Esophagus squamous epithelium (tissue), 5 donors: ENCODE measurements around the gene CD300LG. TPM values are rescaled to one million over a fixed set of nuclear protein-coding genes. Genes with fewer than 3 reads are reported as not detected.

Experiments used
- DNase-seq: peaks from one replicate; lab custom pipeline; 2025; lab: John Stamatoyannopoulos, UW
- H3K27ac ChIP-seq, 4 donors: fragments of 200-600 bp; sonication (generic); one replicate each; pipeline ENCODE4 v1.5.1; 2016 to 2019; ENCODE audit warnings: mild to moderate bottlenecking in 1 of 4
- H3K27me3 ChIP-seq, 4 donors: fragments of 200-600 bp; sonication (generic); 1 replicate in 3 of 4; 2 replicates in 1 of 4; pipeline versions ENCODE4 v1.5.1 to v1.6.0; 2017 to 2021; ENCODE audit warnings: antibody characterized with exemption in 1 of 4
- H3K36me3 ChIP-seq, 3 donors: fragments of 200-600 bp; sonication (generic); one replicate each; pipeline ENCODE4 v1.5.1; 2016 to 2019
- H3K4me1 ChIP-seq, 3 donors: fragments of 200-600 bp; sonication (generic); one replicate each; pipeline ENCODE4 v1.5.1; 2017 to 2019
- H3K4me3 ChIP-seq, 4 donors: fragments of 200-600 bp; sonication (generic); 1 replicate in 3 of 4; 2 replicates in 1 of 4; pipeline ENCODE4 v1.5.1; 2016 to 2019; ENCODE audit warnings: mild to moderate bottlenecking in 2 of 4, moderate library complexity in 1 of 4
- H3K9me3 ChIP-seq, 3 donors: fragments of 200-600 bp; sonication (generic); one replicate each; pipeline ENCODE4 v1.5.1; 2016 to 2019
- POLR2A ChIP-seq, 4 donors: fragments of 450-650 bp; IDR thresholded peaks; one replicate each; pipeline ENCODE4 v1.6.1; 2017; ENCODE audit warnings: antibody characterized with exemption in 4 of 4, mild to moderate bottlenecking in 4 of 4, moderate library complexity in 3 of 4
- WGBS, 2 donors: methylation state at CpG; one replicate each; pipeline ENCODE4 v1.1.5; 2018; 5-methylcytosine and 5-hydroxymethylcytosine counted together
- intact Hi-C: fragments of 100-400 bp; cut with DNase I; formaldehyde crosslinking; loops from one replicate; pipeline ENCODE4 v1.15.0; 2022
- total RNA-seq, 4 donors: library from RNA; depleted of rRNA; stranded (reverse); fragments of >200 nt; gene quantifications; one replicate each; pipeline ENCODE4 v1.1.0, GENCODE V29; 2016
- TF ChIP-seq, protein P1 (sequence below), 6 experiments: fragments of 450-650 bp in 4 of 6; fragments of 200-600 bp in 2 of 6; sonication (generic) in 2 of 6; IDR thresholded peaks; one replicate each; pipeline ENCODE4 v1.5.1; 2016 to 2019; ENCODE audit warnings: antibody characterized with exemption in 6 of 6, mild to moderate bottlenecking in 4 of 6, moderate library complexity in 4 of 6
- donor health status: DM: yes; HTN: yes; CAD: no.

The CD300LG gene
- total RNA-seq, 4 donors from 2014 or later = 0.30 to 2.3 (median 0.94) TPM

DNA sequence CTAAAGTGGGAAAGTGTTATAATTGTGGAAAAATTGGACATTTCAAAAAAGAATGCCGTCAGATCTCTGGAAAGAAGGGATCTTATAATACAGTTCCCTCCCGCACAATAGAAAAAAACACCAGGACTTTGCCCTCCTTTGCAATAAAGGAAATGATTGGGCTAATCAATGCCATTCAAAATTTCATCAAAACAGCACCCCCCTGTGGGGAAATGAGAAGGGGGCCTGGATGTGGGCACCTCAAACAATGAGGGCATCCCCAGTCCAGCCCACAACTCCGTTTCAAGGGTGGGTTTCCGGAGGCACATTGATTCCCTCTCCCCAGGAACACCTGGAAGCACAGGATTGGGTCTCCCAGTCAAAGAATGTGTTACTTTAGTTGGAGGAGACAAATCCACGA lies 26.1 kb downstream of the CD300LG start:
- Histone ChIP-seq H3K9me3 (no peaks in the 10 kb centered on the region), H3K27me3 (peaks cover 0 to 17% (median 0%) of the 10 kb centered on the region in 4 donors), H3K4me3 (no peak overlapping the region), H3K27ac (no peak overlapping the region), H3K4me1 (peaks cover 0 to 10% (median 4%) of the 10 kb centered on the region in 3 donors), H3K36me3 (no peaks in the 10 kb centered on the region)
- intact Hi-C loops = no loop called here
- TF ChIP-seq, protein P1, sequence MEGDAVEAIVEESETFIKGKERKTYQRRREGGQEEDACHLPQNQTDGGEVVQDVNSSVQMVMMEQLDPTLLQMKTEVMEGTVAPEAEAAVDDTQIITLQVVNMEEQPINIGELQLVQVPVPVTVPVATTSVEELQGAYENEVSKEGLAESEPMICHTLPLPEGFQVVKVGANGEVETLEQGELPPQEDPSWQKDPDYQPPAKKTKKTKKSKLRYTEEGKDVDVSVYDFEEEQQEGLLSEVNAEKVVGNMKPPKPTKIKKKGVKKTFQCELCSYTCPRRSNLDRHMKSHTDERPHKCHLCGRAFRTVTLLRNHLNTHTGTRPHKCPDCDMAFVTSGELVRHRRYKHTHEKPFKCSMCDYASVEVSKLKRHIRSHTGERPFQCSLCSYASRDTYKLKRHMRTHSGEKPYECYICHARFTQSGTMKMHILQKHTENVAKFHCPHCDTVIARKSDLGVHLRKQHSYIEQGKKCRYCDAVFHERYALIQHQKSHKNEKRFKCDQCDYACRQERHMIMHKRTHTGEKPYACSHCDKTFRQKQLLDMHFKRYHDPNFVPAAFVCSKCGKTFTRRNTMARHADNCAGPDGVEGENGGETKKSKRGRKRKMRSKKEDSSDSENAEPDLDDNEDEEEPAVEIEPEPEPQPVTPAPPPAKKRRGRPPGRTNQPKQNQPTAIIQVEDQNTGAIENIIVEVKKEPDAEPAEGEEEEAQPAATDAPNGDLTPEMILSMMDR (IDR thresholded peaks at IDR 0.05) = no peak
- TF ChIP-seq POLR2A (IDR thresholded peaks at IDR 0.05) = no peak
- 53 to 70% methylated on average over 4 of the region's 5 CpGs for WGBS, 2 donors
- no peak for DNase-seq

DNA sequence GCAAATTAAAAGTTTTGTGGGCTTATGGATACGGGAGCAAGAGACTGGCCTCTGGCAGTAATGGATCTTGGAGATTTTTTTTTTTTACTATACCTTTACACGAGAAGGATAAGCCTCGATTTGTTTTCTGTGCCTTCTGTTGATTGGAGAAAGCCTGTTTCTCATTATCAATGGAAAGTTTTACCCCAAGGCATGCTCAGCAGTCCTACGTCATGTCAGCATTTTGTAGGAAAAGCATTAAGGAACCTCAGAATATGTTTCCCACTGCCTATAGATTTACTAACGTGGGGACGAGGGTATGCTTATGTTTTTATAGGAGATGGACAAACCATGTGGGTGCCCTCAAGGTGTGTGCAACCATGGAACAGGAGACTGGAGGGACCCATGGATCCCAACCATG lies 26.8 kb downstream of the CD300LG start:
- Histone ChIP-seq H3K4me3 (no peak overlapping the region), H3K36me3 (no peaks in the 10 kb centered on the region), H3K27ac (no peak overlapping the region), H3K27me3 (peaks cover 0 to 10% (median 0%) of the 10 kb centered on the region in 4 donors), H3K9me3 (no peaks in the 10 kb centered on the region), H3K4me1 (peaks cover 0 to 17% (median 4%) of the 10 kb centered on the region in 3 donors)
- WGBS, 2 donors = 66 to 69% methylated on average over 6 of the region's 6 CpGs
- intact Hi-C loops = no loop called here
- TF ChIP-seq, protein P1 (IDR thresholded peaks at IDR 0.05) = no peak
- TF ChIP-seq POLR2A (IDR thresholded peaks at IDR 0.05) = no peak
- DNase-seq = no peak

DNA sequence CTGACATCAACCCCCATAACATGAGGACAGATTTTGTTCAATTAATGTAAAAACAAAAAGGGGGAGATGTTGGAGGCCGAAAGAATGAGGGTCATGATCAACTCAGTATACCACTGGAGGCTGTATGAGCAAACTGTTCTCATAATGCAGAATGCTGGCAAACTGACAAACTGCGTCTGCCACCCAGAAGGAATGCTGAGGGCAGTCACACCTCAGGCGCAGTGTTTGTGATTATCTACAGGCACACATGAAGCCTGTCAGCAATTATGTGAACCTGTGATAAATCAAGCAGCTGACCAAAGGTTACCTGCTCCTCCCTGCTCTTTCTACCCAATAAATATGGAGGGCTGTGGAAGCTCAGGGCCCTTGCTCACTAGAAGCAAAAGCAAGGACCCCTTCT lies 27.3 kb downstream of the CD300LG start:
- no peak for DNase-seq

DNA sequence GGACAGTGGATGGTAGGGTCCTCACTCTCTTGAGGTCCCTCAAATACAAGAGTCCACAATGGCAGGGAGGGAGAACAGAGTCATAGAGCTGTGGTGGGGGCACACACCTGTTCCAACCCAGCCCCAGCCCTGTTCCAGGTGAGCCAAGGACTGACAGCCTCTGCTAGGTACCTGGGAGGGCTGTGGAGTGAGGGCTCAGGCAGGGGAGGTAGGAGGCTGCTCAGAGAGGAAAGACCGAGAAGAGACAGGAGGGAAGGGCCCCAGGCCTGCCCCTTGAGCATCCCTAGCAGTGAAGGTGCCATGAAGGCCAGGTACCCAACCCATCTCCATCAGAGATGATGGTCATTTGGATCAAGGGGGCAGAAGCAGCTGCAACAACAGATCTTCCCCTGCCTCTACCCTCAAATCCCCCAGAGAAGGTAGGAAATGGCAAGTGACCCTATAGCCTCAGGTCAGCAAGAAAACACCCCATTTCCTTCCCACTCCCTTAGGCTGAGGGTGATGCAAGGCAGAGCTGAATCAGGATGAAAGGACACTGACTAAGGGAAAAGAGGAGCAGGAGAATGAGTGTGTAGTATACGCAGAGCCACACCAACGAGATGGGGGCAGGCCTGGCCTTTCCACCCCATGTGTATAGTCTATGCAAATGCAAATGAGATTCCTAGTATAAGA lies 28.6 kb downstream of the CD300LG start:
- Histone ChIP-seq H3K36me3 (no peaks in the 10 kb centered on the region), H3K9me3 (no peaks in the 10 kb centered on the region), H3K4me3 (no peak overlapping the region), H3K4me1 (peaks cover 0 to 19% (median 4%) of the 10 kb centered on the region in 3 donors), H3K27me3 (no peaks in the 10 kb centered on the region), H3K27ac (no peak overlapping the region)
- TF ChIP-seq, protein P1 (IDR thresholded peaks at IDR 0.05) = no peak
- TF ChIP-seq POLR2A (IDR thresholded peaks at IDR 0.05) = no peak
- DNase-seq = no peak
- 55 to 84% methylated on average over 3 of the region's 3 CpGs for WGBS, 2 donors
- intact Hi-C loops = no loop called here

More for the DNA sequence above, 27.3 kb downstream of the CD300LG start:
- no peaks in the 10 kb centered on the region for H3K36me3 ChIP-seq
- intact Hi-C loops = no loop called here
- H3K4me1 ChIP-seq = peaks cover 0 to 19% (median 4%) of the 10 kb centered on the region in 3 donors
- H3K27ac ChIP-seq = no peak overlapping the region
- 61 to 64% methylated on average over 3 of the region's 3 CpGs for WGBS, 2 donors
- no peak for TF ChIP-seq POLR2A (IDR thresholded peaks at IDR 0.05)
- TF ChIP-seq, protein P1 (IDR thresholded peaks at IDR 0.05) = no peak
- no peak overlapping the region for H3K4me3 ChIP-seq
- peaks cover 0 to 10% (median 0%) of the 10 kb centered on the region in 4 donors for H3K27me3 ChIP-seq
- H3K9me3 ChIP-seq = no peaks in the 10 kb centered on the region

DNA sequence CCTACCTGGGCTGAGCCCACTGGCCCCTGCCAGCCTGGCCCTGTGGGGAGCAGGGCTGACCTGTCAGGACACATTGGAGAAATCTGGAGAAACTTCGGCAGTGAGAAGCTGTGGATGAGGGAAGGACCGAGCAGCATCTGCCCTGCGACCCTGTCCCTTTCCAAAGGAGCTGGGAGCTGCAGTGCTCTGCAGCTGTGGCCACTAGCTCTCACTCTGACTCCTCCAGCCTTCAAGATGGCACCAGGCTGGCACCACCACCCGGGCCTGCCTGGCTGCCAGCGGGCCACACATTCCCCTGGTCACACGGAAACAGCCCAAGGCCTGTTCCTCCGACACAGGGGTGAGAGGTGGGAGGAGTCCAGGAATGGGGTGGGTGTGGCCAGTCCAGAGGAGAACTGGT lies 30.1 kb downstream of the CD300LG start:
- intact Hi-C loops = no loop called here
- TF ChIP-seq, protein P1 (IDR thresholded peaks at IDR 0.05) = no peak
- no peak for TF ChIP-seq POLR2A (IDR thresholded peaks at IDR 0.05)
- no peak overlapping the region for H3K4me3 ChIP-seq
- 85% methylated on average over 4 of the region's 7 CpGs; no CpG with 5 or more reads in 1 of the 2 donors for WGBS, 2 donors
- no peak overlapping the region for H3K27ac ChIP-seq
- H3K36me3 ChIP-seq = peaks cover 0 to 4% (median 0%) of the 10 kb centered on the region in 3 donors
- DNase-seq = no peak
- peaks cover 0 to 15% (median 2%) of the 10 kb centered on the region in 3 donors for H3K4me1 ChIP-seq
- H3K27me3 ChIP-seq = no peaks in the 10 kb centered on the region
- H3K9me3 ChIP-seq = no peaks in the 10 kb centered on the region
